ENCODE measurements around the gene HPSE2. TPM values are rescaled to one million over a fixed set of nuclear protein-coding genes. Genes with fewer than 3 reads are reported as not detected.

The HPSE2 gene
- total RNA-seq, 2 donors from 2014 or later = 1.0 to 1.8 TPM

DNA sequence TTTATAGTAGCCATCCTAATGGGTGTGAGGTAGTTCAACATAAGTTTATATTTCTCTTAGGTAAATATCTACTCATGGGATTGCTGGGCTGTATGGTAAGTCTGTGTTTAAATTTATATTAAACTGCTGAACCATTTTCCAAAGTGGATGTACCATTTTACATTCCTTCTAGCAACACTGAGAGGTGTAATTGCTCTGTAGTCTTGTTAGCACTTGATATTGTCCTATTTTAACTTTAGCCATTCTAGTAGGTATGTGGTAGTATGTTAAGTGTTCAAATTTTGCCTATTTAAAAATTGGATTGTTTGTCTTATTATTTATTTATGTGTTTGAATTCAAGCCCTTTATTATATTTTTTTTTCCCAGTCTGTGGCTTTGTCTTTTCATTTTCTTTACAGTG is 786.4 kb downstream of the HPSE2 start:
- H3K27ac ChIP-seq = no peak overlapping the region
- no peak overlapping the region for H3K9ac ChIP-seq (ENCODE audit: low read depth in 2 of 2, low read length in 2 of 2)
- H3K27me3 ChIP-seq = no peaks in the 10 kb centered on the region
- H3K4me3 ChIP-seq = no peak overlapping the region
- intact Hi-C loops (cut with DNase I) = no loop called here
- DNase-seq = no peak
- TF ChIP-seq, protein P1, sequence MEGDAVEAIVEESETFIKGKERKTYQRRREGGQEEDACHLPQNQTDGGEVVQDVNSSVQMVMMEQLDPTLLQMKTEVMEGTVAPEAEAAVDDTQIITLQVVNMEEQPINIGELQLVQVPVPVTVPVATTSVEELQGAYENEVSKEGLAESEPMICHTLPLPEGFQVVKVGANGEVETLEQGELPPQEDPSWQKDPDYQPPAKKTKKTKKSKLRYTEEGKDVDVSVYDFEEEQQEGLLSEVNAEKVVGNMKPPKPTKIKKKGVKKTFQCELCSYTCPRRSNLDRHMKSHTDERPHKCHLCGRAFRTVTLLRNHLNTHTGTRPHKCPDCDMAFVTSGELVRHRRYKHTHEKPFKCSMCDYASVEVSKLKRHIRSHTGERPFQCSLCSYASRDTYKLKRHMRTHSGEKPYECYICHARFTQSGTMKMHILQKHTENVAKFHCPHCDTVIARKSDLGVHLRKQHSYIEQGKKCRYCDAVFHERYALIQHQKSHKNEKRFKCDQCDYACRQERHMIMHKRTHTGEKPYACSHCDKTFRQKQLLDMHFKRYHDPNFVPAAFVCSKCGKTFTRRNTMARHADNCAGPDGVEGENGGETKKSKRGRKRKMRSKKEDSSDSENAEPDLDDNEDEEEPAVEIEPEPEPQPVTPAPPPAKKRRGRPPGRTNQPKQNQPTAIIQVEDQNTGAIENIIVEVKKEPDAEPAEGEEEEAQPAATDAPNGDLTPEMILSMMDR (IDR thresholded peaks at IDR 0.05) = no peak
- peaks cover 3% of the 10 kb centered on the region for H3K4me1 ChIP-seq
- no peaks in the 10 kb centered on the region for H3K9me3 ChIP-seq
- no peaks in the 10 kb centered on the region for H3K36me3 ChIP-seq

DNA sequence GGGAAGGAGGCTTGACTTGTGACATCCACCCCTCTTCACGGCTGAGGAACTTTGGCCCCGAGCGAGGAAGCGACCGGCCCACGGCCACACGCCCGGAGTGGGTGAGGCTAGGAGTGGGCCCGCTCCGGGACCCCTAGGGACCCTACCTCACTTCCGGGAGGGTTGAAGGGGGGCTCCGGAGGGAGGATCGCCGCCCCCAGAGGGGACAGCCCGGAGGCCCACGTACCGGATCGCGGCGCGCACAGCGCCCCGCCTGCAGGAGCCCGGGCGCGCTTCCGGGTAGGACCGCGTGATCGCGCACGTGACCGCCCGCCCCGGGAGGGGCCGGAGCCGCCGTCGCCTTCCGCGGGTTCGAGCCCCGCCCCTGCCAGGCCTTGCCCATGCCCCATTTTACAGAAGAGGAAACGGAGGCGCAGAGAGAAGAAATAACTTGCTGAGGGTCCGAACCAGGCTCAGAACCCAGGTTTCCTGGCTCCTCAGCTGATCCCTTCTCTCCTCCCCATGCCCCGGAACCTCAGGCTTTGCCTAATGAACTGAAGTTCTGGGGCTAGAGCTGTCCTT is 788.9 kb downstream of the HPSE2 start, which contains the start of gene HPS1:
Gene HPS1 (minus strand): TSS at position 275 of the 561 bp plus-strand sequence. CDS start 3,695 bp downstream, outside the sequence.
- peaks cover 3% of the 10 kb centered on the region for H3K4me1 ChIP-seq
- H3K4me3 ChIP-seq = peak within 1 kb of the TSS; percentile 69
- H3K36me3 ChIP-seq = no peaks in the 10 kb centered on the region
- peak within 1 kb of the TSS; percentile 80 to 89 for H3K9ac ChIP-seq (ENCODE audit: low read depth in 2 of 2, low read length in 2 of 2)
- H3K27me3 ChIP-seq = no peaks in the 10 kb centered on the region
- peak within 1 kb of the TSS; percentile 77 for H3K27ac ChIP-seq
- peak; percentile 86 for DNase-seq
- no peaks in the 10 kb centered on the region for H3K9me3 ChIP-seq
- TF ChIP-seq, protein P1 (IDR thresholded peaks at IDR 0.05) = no peak
- intact Hi-C loops (cut with DNase I) = no loop called here

DNA sequence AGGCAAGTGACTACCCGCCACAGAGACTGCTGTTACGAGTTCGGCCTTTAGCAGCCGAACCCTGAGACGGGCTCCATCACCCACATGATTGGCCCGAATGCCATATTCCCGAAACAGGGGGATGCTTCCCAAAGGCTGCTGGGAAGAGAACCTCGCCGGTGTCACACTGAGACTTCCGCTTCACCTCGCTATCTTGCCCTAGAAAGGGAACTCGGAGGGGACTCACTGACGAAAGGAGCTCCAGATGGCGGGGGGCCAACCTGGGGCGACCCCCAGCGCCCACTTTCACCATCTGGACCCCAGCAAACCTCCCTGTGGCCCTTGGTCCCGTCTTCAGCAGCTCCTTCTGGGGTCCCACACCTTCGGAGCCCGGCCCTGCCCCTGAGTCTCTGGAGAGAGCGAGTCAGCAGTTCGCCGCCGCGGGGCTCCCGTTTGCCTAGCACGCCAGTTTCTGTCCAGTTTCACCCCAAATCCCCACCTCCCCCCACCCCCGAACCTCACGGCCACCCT is 789.4 kb downstream of the HPSE2 start:
- Histone ChIP-seq H3K27ac (peak overlapping the region; percentile 77), H3K9me3 (no peaks in the 10 kb centered on the region), H3K9ac (ENCODE audit: low read depth in 2 of 2, low read length in 2 of 2) (peak overlapping the region; percentile 80 to 89), H3K4me1 (peaks cover 3% of the 10 kb centered on the region), H3K36me3 (no peaks in the 10 kb centered on the region), H3K4me3 (peak overlapping the region; percentile 69), H3K27me3 (no peaks in the 10 kb centered on the region)
- TF ChIP-seq, protein P1 (IDR thresholded peaks at IDR 0.05) = no peak
- peak; percentile 35 for DNase-seq
- intact Hi-C loops (cut with DNase I) = no loop called here

DNA sequence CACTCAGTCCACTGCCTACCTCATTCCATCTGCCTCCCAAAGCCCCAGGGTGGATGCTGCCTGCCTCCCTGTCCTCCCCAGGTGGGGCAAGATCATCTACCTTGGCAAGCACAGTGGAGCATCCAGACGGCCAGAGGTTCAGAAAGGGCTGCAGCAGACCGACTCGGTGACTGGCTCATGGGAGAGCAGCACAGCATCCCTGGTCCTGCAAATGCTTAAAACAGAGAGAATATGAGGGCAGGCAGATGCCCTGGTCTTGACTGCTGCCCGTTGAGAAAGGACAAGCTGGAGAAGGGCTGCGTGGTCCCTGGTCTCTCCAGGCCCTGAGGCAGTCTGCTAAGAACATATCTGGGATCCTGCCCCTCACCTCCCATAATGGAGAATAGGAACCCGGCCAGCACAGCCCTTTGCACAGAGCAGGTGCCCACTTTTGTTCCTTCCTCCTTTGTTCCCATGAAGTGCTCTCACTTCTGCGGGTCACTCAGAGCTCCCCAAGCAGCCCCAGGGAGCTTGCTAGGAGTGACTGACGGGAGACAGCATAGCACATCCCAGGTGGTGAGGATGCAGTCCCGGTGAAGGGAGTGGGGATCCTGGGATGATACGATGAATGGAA is 790.3 kb downstream of the HPSE2 start:
- intact Hi-C loops (cut with DNase I) = no loop called here
- no peaks in the 10 kb centered on the region for H3K9me3 ChIP-seq
- H3K36me3 ChIP-seq = no peaks in the 10 kb centered on the region
- peak overlapping the region in 1 of 2 donors; percentile 80 for H3K9ac ChIP-seq (ENCODE audit: low read depth in 2 of 2, low read length in 2 of 2)
- peak overlapping the region; percentile 77 for H3K27ac ChIP-seq
- H3K27me3 ChIP-seq = no peaks in the 10 kb centered on the region
- peaks cover 3% of the 10 kb centered on the region for H3K4me1 ChIP-seq
- H3K4me3 ChIP-seq = no peak overlapping the region
- TF ChIP-seq, protein P1 (IDR thresholded peaks at IDR 0.05) = no peak
- no peak for DNase-seq

DNA sequence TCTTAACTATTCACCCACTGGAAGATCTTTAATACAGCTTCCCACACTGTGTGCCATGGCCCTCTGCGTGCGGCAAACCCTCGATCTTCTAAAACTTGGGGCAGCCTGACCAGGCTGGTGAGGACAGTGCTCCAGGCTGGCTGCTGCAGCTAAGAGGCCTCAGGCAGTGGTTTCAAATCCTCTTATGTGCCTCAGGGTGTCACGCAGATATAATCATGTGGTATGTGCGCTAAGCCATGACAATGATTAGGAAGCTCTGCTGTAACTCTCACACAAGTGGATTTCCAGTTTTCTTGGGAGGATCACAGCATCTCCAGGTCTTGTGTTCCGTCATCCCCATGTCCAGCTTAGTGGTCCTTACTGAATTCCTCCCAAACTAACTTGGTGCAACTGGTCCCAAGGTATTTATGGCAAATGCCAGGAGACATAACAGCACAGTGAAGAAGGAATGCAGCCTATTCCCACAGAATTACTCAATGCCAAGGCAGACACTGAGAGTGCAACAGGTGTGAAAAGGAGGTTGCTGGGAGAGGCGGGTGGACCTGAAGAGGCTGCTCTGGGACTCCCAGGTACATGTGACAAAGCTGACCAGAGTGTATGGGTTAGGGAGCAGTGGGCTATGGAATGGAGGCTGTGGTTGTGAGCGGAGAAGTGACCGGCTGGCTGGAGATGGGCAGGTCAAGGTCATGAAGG is 791.2 kb downstream of the HPSE2 start:
- intact Hi-C loops (cut with DNase I) = no loop called here
- Histone ChIP-seq H3K4me3 (no peak overlapping the region), H3K4me1 (peaks cover 3% of the 10 kb centered on the region), H3K27ac (no peak overlapping the region), H3K9me3 (no peaks in the 10 kb centered on the region), H3K9ac (ENCODE audit: low read depth in 2 of 2, low read length in 2 of 2) (no peak overlapping the region), H3K36me3 (no peaks in the 10 kb centered on the region), H3K27me3 (no peaks in the 10 kb centered on the region)
- DNase-seq = no peak
- TF ChIP-seq, protein P1 (IDR thresholded peaks at IDR 0.05) = no peak

Measured in colonic mucosa (tissue), 4 donors.